Astrocyte (in vitro differentiated cells and primary cell): ENCODE measurements around the gene DCHS1. TPM values are rescaled to one million over a fixed set of nuclear protein-coding genes. Genes with fewer than 3 reads are reported as not detected.

ENCODE experiments used
- DNase-seq: peaks from one replicate; pipeline ENCODE4 v3.0.0-alpha.2; 2010; ENCODE audit warnings: low read depth
- FAIRE-seq: peaks from 2 replicates; lab custom pipeline; 2011; peaks lifted over from hg19 to GRCh38; lab: Jason Lieb, UNC
- H2AFZ ChIP-seq: 2 replicates; pipeline ENCODE4 v1.6.0; 2012; ENCODE audit warnings: low read depth, low read length, inconsistent platforms
- H3K27ac ChIP-seq: 2 replicates; pipeline ENCODE4 v1.5.1; 2011; ENCODE audit warnings: low read depth, low read length, inconsistent platforms
- H3K27me3 ChIP-seq: 2 replicates; pipeline ENCODE4 v1.6.0; 2011; ENCODE audit warnings: low read length, inconsistent platforms; ENCODE audit not compliant: insufficient read depth
- H3K36me3 ChIP-seq: 2 replicates; pipeline ENCODE4 v1.5.1; 2011; ENCODE audit warnings: low read length, inconsistent platforms; ENCODE audit not compliant: insufficient read depth
- H3K4me1 ChIP-seq: 2 replicates; pipeline ENCODE4 v1.5.1; 2011; ENCODE audit warnings: low read length, inconsistent platforms; ENCODE audit not compliant: insufficient read depth
- H3K4me2 ChIP-seq: 2 replicates; pipeline ENCODE4 v1.6.0; 2012; ENCODE audit warnings: low read length, inconsistent platforms
- H3K4me3 ChIP-seq: 2 replicates; pipeline ENCODE4 v1.5.1; 2011; ENCODE audit warnings: low read depth, mild to moderate bottlenecking, low read length, inconsistent platforms; ENCODE audit not compliant: insufficient read depth
- H3K79me2 ChIP-seq: 2 replicates; pipeline ENCODE4 v1.6.0; 2012; ENCODE audit warnings: mild to moderate bottlenecking, low read length, inconsistent platforms; ENCODE audit not compliant: insufficient read depth
- H3K9ac ChIP-seq: 2 replicates; pipeline ENCODE4 v1.6.0; 2012; ENCODE audit warnings: mild to moderate bottlenecking, low read length, inconsistent platforms
- H3K9me3 ChIP-seq: 2 replicates; pipeline ENCODE4 v1.5.1; 2012; ENCODE audit warnings: low read depth, mild to moderate bottlenecking, low read length, inconsistent platforms; ENCODE audit not compliant: insufficient read depth
- H4K20me1 ChIP-seq: 2 replicates; pipeline ENCODE4 v1.6.0; 2012; ENCODE audit warnings: low read length, inconsistent platforms; ENCODE audit not compliant: insufficient read depth
- H3K27ac Mint-ChIP-seq: one replicate; pipeline ENCODE4 v1.8.0; 2021; ENCODE audit warnings: mild to moderate bottlenecking, mixed read lengths; ENCODE audit not compliant: unreplicated experiment
- H3K27me3 Mint-ChIP-seq: one replicate; pipeline ENCODE4 v1.8.0; 2021; ENCODE audit warnings: low read depth, mixed read lengths; ENCODE audit not compliant: unreplicated experiment
- H3K36me3 Mint-ChIP-seq: one replicate; pipeline ENCODE4 v1.8.0; 2021; ENCODE audit warnings: low read depth, mixed read lengths; ENCODE audit not compliant: unreplicated experiment
- H3K4me1 Mint-ChIP-seq: one replicate; pipeline ENCODE4 v1.8.0; 2021; ENCODE audit warnings: low read depth, mixed read lengths; ENCODE audit not compliant: unreplicated experiment
- H3K4me3 Mint-ChIP-seq: one replicate; pipeline ENCODE4 v1.8.0; 2021; ENCODE audit warnings: mild to moderate bottlenecking, moderate library complexity, mixed read lengths; ENCODE audit not compliant: unreplicated experiment
- H3K9me3 Mint-ChIP-seq: one replicate; pipeline ENCODE4 v1.8.0; 2021; ENCODE audit warnings: mild to moderate bottlenecking, mixed read lengths; ENCODE audit not compliant: unreplicated experiment
- EZH2 ChIP-seq: IDR thresholded peaks from 2 replicates; pipeline ENCODE4 v1.6.1; 2012; ENCODE audit warnings: mild to moderate bottlenecking, low read length, inconsistent platforms; ENCODE audit not compliant: insufficient read depth
- total RNA-seq: library from RNA; stranded (reverse); gene quantifications from 2 replicates; pipeline ENCODE4 v1.2.1, GENCODE V29; 2021
- TF ChIP-seq, protein P1 (sequence below): IDR thresholded peaks from 2 replicates; pipeline ENCODE4 v1.5.1; 2011; ENCODE audit warnings: low read depth, mild to moderate bottlenecking, inconsistent platforms, low read length, moderate library complexity; ENCODE audit not compliant: insufficient read depth

The DCHS1 gene
- total RNA-seq, 1 donor from 2014 or later = 8.4 TPM

DNA sequence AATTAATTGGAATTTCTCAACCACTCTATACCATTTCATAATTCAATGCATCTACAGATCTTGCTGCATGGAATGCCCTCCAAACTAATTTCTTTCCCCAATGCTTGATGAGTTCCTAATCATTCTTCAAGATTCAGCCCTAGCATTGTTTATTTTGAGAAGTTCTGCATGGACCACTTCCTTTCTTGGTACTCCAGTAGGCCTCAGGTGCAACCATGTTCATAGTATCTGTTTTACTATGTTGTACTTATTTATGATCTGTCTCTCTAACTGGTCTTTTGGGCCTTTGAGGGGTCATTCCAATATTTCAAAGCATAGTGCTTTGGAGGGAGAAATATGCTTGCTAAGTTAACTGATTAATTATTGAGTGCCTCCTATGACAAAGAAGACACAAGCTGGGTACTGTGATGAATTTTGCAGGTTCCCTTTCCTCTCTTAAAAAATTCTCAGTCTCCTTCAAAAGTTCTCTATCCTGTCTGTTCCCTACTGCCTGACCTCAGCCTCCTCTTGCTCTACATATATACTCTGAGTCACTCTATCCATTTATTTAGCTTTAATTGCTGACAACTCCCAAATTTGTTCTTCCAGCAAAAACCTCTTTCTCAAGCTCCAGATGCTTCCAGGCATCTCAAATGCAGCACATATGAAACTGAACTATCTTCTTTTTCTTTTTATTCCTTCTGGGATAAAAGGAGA is 18.1 kb upstream of the DCHS1 start:
- no peak for DNase-seq
- TF ChIP-seq EZH2 = no peak
- TF ChIP-seq, protein P1, sequence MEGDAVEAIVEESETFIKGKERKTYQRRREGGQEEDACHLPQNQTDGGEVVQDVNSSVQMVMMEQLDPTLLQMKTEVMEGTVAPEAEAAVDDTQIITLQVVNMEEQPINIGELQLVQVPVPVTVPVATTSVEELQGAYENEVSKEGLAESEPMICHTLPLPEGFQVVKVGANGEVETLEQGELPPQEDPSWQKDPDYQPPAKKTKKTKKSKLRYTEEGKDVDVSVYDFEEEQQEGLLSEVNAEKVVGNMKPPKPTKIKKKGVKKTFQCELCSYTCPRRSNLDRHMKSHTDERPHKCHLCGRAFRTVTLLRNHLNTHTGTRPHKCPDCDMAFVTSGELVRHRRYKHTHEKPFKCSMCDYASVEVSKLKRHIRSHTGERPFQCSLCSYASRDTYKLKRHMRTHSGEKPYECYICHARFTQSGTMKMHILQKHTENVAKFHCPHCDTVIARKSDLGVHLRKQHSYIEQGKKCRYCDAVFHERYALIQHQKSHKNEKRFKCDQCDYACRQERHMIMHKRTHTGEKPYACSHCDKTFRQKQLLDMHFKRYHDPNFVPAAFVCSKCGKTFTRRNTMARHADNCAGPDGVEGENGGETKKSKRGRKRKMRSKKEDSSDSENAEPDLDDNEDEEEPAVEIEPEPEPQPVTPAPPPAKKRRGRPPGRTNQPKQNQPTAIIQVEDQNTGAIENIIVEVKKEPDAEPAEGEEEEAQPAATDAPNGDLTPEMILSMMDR = no peak

DNA sequence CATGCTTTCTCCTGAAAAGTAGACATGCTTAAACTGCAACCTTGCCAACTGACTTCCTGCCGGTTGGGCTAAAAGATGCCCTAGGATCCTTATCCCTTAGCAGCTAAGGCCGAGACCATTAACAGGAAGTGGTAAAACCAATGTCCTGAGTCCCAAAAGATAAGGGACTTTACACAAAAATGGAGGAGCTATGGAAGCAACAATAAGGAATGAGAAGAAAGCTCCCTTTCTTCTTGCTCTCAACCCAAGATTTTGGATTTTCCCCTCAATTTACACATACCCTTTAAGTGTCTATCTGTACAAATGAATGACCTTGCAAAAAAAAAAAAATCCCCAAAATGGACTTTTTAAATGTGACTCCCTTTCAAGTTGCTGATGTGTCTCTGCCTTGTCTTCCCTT is 16.4 kb upstream of the DCHS1 start:
- H3K9me3 Mint-ChIP-seq = no peaks in the 10 kb centered on the region
- no peak for TF ChIP-seq EZH2
- TF ChIP-seq, protein P1 = no peak

More for the DNA sequence above, 18.1 kb upstream of the DCHS1 start:
- Mint-ChIP-seq H3K4me1 (no peaks in the 10 kb centered on the region), H3K9me3 (no peaks in the 10 kb centered on the region), H3K27ac (no peak overlapping the region), H3K27me3 (peaks cover 4% of the 10 kb centered on the region), H3K4me3 (no peak overlapping the region), H3K36me3 (no peaks in the 10 kb centered on the region)
- Histone ChIP-seq H3K4me1 (no peaks in the 10 kb centered on the region), H3K79me2 (no peaks in the 10 kb centered on the region), H3K27ac (no peak overlapping the region), H3K36me3 (no peaks in the 10 kb centered on the region), H3K27me3 (no peaks in the 10 kb centered on the region), H2AFZ (no peak overlapping the region), H4K20me1 (no peaks in the 10 kb centered on the region), H3K9me3 (no peaks in the 10 kb centered on the region), H3K4me2 (no peak overlapping the region), H3K9ac (no peak overlapping the region), H3K4me3 (no peak overlapping the region)
- FAIRE-seq = no peak

DNA sequence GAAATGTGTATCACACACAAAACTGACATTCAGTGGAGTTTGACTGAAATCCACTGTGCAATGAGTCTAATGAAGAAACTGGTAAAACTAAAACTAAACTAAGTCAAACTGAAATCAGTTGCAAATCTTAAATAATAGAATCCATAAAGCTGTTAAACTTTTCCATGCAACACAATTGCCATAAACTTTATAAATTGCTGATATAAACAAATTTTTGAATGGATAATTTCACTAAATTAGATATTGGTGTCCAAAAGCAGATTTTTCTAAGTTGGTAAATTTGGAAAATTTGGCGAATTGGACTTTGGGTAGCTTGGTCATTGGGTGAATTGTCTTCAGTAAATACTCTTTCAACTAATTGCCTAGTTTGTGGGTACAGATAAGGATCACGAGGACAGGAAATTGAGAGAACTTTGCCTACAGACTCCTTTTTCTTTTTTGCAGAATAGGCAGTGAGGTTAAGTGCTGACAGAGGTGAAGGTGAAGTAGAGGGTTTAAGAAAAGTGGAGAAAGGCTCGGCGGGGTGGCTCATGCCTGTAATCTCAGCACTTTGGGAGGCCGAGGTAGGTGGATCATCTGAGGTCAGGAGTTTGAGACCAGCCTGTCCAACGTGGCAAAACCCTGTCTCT is 14.7 kb upstream of the DCHS1 start:
- Histone ChIP-seq H3K27me3 (no peaks in the 10 kb centered on the region), H3K4me3 (no peak overlapping the region), H2AFZ (no peak overlapping the region), H3K36me3 (no peaks in the 10 kb centered on the region), H3K27ac (no peak overlapping the region), H3K4me1 (no peaks in the 10 kb centered on the region), H4K20me1 (no peaks in the 10 kb centered on the region), H3K9me3 (no peaks in the 10 kb centered on the region), H3K9ac (no peak overlapping the region), H3K79me2 (no peaks in the 10 kb centered on the region), H3K4me2 (no peak overlapping the region)
- Mint-ChIP-seq H3K9me3 (no peaks in the 10 kb centered on the region), H3K27ac (no peak overlapping the region), H3K27me3 (peaks cover 4% of the 10 kb centered on the region), H3K4me1 (no peaks in the 10 kb centered on the region), H3K4me3 (no peak overlapping the region), H3K36me3 (no peaks in the 10 kb centered on the region)
- TF ChIP-seq EZH2 = no peak
- TF ChIP-seq, protein P1 = no peak
- no peak for FAIRE-seq
- no peak for DNase-seq

More for the DNA sequence above, 16.4 kb upstream of the DCHS1 start:
- peaks cover 4% of the 10 kb centered on the region for H3K27me3 Mint-ChIP-seq
- H2AFZ ChIP-seq = no peak overlapping the region
- H3K27me3 ChIP-seq = no peaks in the 10 kb centered on the region
- H3K9me3 ChIP-seq = no peaks in the 10 kb centered on the region
- FAIRE-seq (no peak), DNase-seq (no peak)
- no peak overlapping the region for H3K27ac ChIP-seq
- no peak overlapping the region for H3K4me3 ChIP-seq
- H3K4me1 Mint-ChIP-seq = no peaks in the 10 kb centered on the region
- H3K79me2 ChIP-seq = no peaks in the 10 kb centered on the region
- H3K4me3 Mint-ChIP-seq = no peak overlapping the region
- no peaks in the 10 kb centered on the region for H3K36me3 Mint-ChIP-seq
- H3K4me1 ChIP-seq = no peaks in the 10 kb centered on the region
- no peak overlapping the region for H3K4me2 ChIP-seq
- H3K36me3 ChIP-seq = no peaks in the 10 kb centered on the region
- no peak overlapping the region for H3K27ac Mint-ChIP-seq
- H3K9ac ChIP-seq = no peak overlapping the region
- no peaks in the 10 kb centered on the region for H4K20me1 ChIP-seq
